ENCODE results near the gene ZFAND3.

Gene ZFAND3

GRCh38 chr6:38168699-38169098, 349.2 kb downstream of the ZFAND3 start:
- TF ChIP-seq, protein P1, sequence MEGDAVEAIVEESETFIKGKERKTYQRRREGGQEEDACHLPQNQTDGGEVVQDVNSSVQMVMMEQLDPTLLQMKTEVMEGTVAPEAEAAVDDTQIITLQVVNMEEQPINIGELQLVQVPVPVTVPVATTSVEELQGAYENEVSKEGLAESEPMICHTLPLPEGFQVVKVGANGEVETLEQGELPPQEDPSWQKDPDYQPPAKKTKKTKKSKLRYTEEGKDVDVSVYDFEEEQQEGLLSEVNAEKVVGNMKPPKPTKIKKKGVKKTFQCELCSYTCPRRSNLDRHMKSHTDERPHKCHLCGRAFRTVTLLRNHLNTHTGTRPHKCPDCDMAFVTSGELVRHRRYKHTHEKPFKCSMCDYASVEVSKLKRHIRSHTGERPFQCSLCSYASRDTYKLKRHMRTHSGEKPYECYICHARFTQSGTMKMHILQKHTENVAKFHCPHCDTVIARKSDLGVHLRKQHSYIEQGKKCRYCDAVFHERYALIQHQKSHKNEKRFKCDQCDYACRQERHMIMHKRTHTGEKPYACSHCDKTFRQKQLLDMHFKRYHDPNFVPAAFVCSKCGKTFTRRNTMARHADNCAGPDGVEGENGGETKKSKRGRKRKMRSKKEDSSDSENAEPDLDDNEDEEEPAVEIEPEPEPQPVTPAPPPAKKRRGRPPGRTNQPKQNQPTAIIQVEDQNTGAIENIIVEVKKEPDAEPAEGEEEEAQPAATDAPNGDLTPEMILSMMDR (IDR thresholded peaks at IDR 0.05) = no peak

GRCh38 chr6:38169221-38169976, 349.9 kb downstream of the ZFAND3 start:
- TF ChIP-seq, protein P1 (IDR thresholded peaks at IDR 0.05) = no peak

GRCh38 chr6:38169977-38170526, 350.5 kb downstream of the ZFAND3 start:
- TF ChIP-seq, protein P1 (IDR thresholded peaks at IDR 0.05) = no peak

GRCh38 chr6:38170666-38171355, 351.3 kb downstream of the ZFAND3 start:
- TF ChIP-seq, protein P1 (IDR thresholded peaks at IDR 0.05) = no peak

- TF ChIP-seq, protein P1 (IDR thresholded peaks at IDR 0.05) = no peak
Measured at GRCh38 chr6:38171997-38172738, 352.6 kb downstream of the ZFAND3 start.

- TF ChIP-seq, protein P1 (IDR thresholded peaks at IDR 0.05) = no peak
Measured at GRCh38 chr6:38172739-38173410, 353.3 kb downstream of the ZFAND3 start.

DNA sequence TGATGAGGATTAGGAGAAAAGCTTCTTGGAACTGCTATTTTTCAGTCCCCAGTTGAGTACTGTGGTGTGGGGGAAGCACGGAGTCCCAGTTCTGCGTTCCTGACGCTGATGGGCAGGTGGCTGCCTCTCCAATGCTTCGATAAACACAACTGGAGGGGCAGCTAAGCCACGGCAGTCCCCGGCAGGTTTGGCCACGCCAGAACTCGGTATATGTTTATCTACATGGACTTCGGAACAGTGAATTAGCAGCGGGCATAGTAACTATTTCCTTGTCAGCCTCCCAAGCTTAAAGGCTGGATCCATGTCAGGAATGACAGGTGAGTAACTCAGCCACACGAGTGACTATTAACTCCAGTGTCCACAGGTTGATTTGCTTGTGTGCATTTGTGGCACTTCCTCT, 354.4 kb downstream of the ZFAND3 start:
- TF ChIP-seq, protein P1 (IDR thresholded peaks at IDR 0.05) = no peak

Measured in LNCAP (cell line).